HG02970 (cell line): ENCODE measurements around the gene BUD23.
"Not testable (repeated sequence)": the region's sequence is repeated elsewhere in the genome, so short reads cannot be mapped to it uniquely, and the experiment has no call there.

ENCODE experiments used
- ATAC-seq: cut with Tn5 transposase; IDR thresholded peaks from one replicate; pipeline ENCODE4 v1.9.1; 2021; ENCODE audit warnings: mild to moderate bottlenecking, moderate library complexity, moderate number of reproducible peaks; ENCODE audit not compliant: unreplicated experiment, low FRiP score

Gene BUD23, protein sequence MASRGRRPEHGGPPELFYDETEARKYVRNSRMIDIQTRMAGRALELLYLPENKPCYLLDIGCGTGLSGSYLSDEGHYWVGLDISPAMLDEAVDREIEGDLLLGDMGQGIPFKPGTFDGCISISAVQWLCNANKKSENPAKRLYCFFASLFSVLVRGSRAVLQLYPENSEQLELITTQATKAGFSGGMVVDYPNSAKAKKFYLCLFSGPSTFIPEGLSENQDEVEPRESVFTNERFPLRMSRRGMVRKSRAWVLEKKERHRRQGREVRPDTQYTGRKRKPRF

GRCh38 chr7:73683056-73683787 is at the start of gene BUD23, which contains the start of gene DNAJC30:
BUD23 (plus strand) TSS chr7:73683597; CDS start chr7:73683626, 29 bp downstream.
DNAJC30 (minus strand) TSS chr7:73683453; CDS start chr7:73683423, 30 bp downstream.
- peak; percentile 91 for ATAC-seq

- ATAC-seq: no peak
Measured at GRCh38 chr7:73633844-73634243, 49.6 kb upstream of the BUD23 start.

GRCh38 chr7:73635428-73636200 is 47.8 kb upstream of the BUD23 start:
- no peak for ATAC-seq

GRCh38 chr7:73638911-73639310 is 44.5 kb upstream of the BUD23 start:
- ATAC-seq: no peak

- ATAC-seq: no peak
Measured at GRCh38 chr7:73642834-73643233, 40.6 kb upstream of the BUD23 start.

- ATAC-seq: no peak
Measured at GRCh38 chr7:73644688-73645286, 38.6 kb upstream of the BUD23 start.

DNA sequence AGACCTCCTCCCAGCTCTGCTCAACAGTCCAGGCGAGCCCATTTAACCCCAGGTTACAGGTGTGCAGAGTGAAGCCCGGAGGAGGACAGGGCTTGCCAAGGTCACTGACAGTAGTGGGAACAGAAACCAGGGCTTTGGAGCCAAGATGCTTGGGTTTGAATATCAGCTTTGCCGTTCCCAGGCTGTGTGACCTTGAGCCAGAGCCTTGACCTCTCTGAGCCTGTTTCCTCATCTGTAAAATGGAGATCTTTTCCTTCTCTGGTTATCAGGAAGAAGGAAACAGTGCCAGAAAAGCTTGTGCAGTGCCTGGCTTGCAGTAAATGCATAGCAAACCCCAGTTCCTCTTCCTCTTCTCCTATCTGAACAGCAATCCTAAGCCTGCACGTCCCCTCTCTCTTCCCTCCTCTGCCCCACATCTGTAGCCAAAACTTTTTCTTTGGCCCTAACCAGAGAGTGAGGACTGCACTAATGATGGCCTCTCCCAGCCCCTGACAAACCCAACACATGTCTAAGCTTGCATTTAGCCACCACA is 37.7 kb upstream of the BUD23 start:
- no peak for ATAC-seq

DNA sequence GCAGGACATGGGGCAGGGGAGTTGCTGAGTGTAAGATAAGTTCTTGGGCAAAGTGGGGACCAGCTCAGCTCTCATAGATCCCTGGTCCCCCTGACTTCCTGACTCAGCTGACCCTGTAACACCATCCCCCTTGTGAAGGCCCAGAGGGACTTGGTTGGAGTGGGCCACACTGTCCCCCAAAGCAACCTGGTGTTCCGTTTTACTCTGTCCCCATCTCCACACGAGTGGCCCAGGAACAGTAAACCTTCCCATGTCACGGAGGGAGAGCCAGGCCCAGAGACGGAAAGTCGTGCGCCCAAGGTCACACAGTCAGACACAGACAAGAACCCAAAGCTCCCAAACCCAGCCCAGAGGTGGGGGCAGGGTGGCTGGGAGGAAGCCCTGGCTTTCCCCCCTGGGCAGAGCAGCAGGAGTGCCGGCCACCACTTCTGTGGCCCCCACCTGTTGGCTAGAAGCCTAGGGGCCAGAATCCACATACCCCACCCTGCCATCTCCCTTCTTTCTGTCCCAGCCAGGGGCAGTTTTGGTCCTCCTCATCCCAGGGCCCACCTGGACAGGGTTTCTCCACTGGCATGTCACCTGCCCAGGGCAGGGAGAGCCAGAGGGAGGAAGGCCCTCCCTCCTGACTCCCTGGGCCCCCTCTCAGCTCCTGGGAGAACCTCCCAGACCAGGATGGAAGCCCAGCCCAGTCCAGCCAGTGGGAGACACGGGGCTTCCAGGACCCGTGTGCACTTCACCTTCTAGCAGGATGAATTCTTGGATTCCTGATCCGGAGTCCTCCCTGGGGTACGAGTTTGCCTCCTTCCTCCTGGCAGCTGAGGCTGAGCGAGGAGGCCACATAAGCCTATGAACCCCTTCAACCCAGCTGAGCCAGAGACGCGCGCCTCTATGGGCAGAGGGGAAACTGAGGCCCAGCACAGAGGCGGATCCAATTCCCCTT is 36.3 kb upstream of the BUD23 start:
- no peak for ATAC-seq

DNA sequence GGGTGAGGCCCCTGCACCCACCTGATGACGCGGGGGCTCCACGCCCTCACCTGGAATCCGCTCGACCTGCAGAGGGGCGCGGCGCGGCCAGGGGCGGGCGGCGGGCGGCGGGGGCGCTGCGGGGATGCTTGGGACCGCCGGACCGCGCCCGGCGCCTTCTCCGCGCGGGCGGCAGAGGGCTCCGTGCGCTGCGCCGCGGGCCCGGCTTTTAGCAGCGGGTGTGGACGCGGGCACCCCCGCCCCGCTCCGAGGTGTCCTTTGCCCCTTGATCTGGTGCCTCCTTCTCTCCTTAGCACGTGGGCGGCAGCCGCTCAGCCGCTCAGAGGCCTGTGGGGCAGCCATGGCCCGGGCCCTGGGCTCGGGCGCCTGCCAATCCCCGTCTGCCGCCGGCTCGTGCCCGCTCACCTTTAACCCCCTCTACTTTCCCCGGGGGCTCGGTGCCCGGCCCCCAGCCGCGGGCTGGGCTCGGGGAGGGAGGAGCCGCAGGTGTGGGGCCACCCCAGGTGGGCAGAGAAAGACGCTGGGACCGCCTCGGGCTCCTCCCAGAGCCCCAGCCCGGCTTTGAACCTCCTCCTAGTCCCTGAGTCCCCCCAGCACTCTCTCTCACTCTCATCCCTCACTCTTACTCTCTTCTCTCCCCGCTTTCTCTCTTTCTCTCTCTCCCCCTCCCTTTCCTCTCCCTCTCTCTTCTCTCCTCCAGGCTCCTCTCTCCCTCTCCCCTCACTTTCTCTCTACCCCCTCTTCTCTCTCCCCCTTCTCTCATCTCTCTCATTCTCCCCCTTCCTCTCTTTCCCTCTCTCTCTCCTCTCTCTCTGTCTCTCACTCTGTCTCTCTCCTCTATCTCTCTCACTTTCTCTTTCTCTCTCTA is 35.4 kb upstream of the BUD23 start:
- no peak for ATAC-seq

- ATAC-seq: no peak
Measured at GRCh38 chr7:73648593-73649332, 34.6 kb upstream of the BUD23 start.

DNA sequence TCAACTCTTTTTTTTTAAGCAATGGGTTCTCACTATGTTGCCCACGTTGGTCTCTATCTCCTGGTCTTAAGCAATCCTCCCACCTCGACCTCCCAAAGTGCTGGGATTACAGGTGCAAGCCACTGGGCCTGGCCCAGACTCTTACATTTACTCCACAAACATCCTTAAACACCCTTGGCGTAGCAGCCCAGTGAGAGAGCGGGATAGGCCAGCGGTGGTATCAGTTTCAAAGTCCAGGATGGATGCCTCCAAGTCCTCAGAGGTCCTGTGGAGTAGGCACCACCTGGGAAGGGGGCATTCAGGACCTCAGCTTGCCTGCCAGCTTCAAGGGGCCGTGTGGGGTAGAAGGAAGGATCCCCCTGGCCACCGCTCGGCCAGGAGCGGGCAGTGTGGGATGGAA is 33.8 kb upstream of the BUD23 start:
- ATAC-seq: no peak

DNA sequence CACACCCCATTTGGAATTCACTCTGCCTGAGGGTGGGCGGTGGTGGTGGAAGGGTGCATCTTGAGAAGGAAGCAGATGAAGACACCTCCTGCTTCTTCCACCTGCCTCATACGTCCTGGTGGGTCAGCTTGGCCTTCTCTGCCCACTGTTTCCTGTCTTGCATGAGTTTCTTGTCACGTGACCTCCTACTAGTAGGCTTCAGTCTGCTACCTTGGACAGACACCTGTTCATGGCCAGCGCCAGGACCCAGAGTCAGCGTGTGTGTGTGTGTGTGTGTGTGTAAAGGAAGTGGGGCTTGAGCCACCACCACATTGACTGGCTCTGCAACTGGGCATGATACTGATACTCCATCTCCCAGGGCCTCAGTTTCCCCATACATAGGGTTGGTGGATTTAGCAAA is 32.9 kb upstream of the BUD23 start:
- no peak for ATAC-seq

GRCh38 chr7:73652541-73652949 is 30.9 kb upstream of the BUD23 start:
- ATAC-seq: no peak

- ATAC-seq: not testable (repeated sequence)
Measured at GRCh38 chr7:73655309-73655708, 28.1 kb upstream of the BUD23 start.

- ATAC-seq: no peak
Measured at GRCh38 chr7:73659983-73660382, 23.4 kb upstream of the BUD23 start.

- not testable (repeated sequence) for ATAC-seq
Measured at GRCh38 chr7:73660594-73660993, 22.8 kb upstream of the BUD23 start.

DNA sequence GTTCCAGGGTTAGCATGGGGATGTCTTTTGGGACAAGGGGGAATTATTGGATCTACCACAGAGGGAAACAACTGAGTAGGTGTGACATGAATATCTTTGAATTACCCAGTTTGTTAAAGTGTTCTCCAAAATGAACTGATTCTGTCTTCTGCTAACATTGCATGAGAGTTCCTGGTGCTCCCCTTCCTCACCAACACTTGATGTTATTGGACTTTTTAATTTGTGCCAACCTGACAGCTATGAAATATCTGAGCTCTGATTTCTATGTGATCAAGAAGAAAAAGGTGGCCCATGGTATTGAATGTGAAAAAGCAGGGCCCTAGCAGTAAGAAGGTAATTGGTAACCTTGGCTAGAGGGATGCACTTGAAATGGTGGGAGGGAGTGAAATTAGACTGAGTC is 20.4 kb upstream of the BUD23 start:
- ATAC-seq: no peak
